MM.1S (cell line): ENCODE results near the gene FDX2.

Experiments
- DNase-seq: peaks from one replicate; pipeline ENCODE4 v3.0.0-alpha.2; 2015
- H2AFZ ChIP-seq: fragments of 300-600 bp; sonication (generic); 2 replicates; pipeline ENCODE4 v1.6.0; 2016; ENCODE audit warnings: antibody characterized with exemption, low read length
- H3F3A ChIP-seq: fragments of 300-600 bp; sonication (generic); 2 replicates; pipeline ENCODE4 v1.6.1; 2016; ENCODE audit warnings: mild to moderate bottlenecking, antibody characterized with exemption, low read length, moderate library complexity, mixed read lengths; ENCODE audit not compliant: insufficient read depth
- H3K27ac ChIP-seq: fragments of 300-600 bp; sonication (generic); 2 replicates; pipeline ENCODE4 v1.5.1; 2016; ENCODE audit warnings: mild to moderate bottlenecking, low read length
- H3K27me3 ChIP-seq: fragments of 300-600 bp; sonication (generic); replicated peaks from 2 replicates; pipeline ENCODE4 v1.6.0; 2016; ENCODE audit warnings: low read length; ENCODE audit not compliant: insufficient read depth
- H3K36me3 ChIP-seq: fragments of 300-600 bp; sonication (generic); replicated peaks from 2 replicates; pipeline ENCODE4 v1.6.1; 2016; ENCODE audit warnings: mild to moderate bottlenecking, low read length, mixed read lengths; ENCODE audit not compliant: insufficient read depth
- H3K4me1 ChIP-seq: fragments of 300-600 bp; sonication (generic); 2 replicates; pipeline ENCODE4 v1.6.1; 2016; ENCODE audit warnings: low read length, mixed read lengths
- H3K4me2 ChIP-seq: fragments of 300-600 bp; sonication (generic); 2 replicates; pipeline ENCODE4 v1.6.0; 2016; ENCODE audit warnings: low read depth, low read length
- H3K4me3 ChIP-seq: fragments of 300-600 bp; sonication (generic); 2 replicates; pipeline ENCODE4 v1.5.1; 2016; ENCODE audit warnings: low read length, mixed read lengths
- H3K79me2 ChIP-seq: fragments of 300-600 bp; sonication (generic); 2 replicates; pipeline ENCODE4 v1.6.1; 2016; ENCODE audit warnings: mixed run types, low read length, mixed read lengths
- H3K9ac ChIP-seq: fragments of 300-600 bp; sonication (generic); 2 replicates; pipeline ENCODE4 v1.6.1; 2016; ENCODE audit warnings: low read length, mixed read lengths
- H3K9me2 ChIP-seq: fragments of 300-600 bp; sonication (generic); replicated peaks from 2 replicates; pipeline ENCODE4 v1.6.1; 2016; ENCODE audit warnings: mild to moderate bottlenecking, low read length, mixed read lengths; ENCODE audit not compliant: insufficient read depth
- H3K9me3 ChIP-seq: fragments of 300-600 bp; sonication (generic); replicated peaks from 2 replicates; pipeline ENCODE4 v1.6.1; 2016; ENCODE audit warnings: mild to moderate bottlenecking, low read length, mixed read lengths; ENCODE audit not compliant: insufficient read depth
- H4K20me1 ChIP-seq: fragments of 300-600 bp; sonication (generic); 2 replicates; pipeline ENCODE4 v1.6.1; 2016; ENCODE audit warnings: mild to moderate bottlenecking, low read length, moderate library complexity, mixed read lengths; ENCODE audit not compliant: insufficient read depth
- EZH2 ChIP-seq: fragments of 300-600 bp; sonication (generic); optimal IDR thresholded peaks from 2 replicates; pipeline ENCODE3; 2017; ENCODE audit warnings: low read depth, mild to moderate bottlenecking, antibody characterized with exemption, low read length, mixed read lengths
- EZH2phosphoT487 ChIP-seq: fragments of 300-600 bp; sonication (generic); IDR thresholded peaks from 2 replicates; pipeline ENCODE4 v1.6.1; 2018; ENCODE audit warnings: antibody characterized with exemption, low read length
- TF ChIP-seq, protein P1 (sequence below): fragments of 300-600 bp; sonication (generic); IDR thresholded peaks from 2 replicates; pipeline ENCODE4 v1.5.1; 2016; ENCODE audit warnings: antibody characterized with exemption, low read length, mixed read lengths

Gene FDX2

DNA sequence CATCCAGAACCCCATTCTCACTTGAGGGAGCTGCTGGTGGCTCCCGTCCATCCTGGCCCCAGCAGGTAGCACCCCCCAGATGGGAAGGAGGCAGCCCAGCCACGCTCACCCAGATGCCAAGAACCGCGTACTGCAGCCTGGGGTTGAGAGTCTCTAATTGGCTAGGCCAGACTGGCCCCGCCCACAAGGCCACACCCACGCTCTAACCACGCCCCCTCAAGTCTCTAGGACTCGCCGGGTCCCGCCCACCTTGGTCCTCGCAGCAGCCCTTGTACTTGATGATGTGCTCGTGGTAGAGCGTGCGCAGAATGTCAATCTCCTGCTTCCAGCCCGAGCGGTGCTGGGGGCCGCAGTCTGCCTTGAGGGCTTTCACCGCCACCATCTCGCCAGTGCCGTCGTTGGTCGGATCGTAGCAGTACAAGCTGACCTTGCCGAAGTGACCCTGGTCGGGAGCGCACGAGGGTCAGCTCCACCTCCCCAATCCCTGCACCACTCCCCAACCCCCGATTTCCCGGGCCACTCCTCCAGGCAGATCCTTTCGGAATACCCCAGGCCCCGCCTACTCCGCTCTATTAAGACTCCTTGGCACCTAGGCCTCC, 38.1 kb upstream of the FDX2 start:
- no peak overlapping the region for H3K4me2 ChIP-seq
- no peak overlapping the region for H3K27ac ChIP-seq
- H3K9me2 ChIP-seq = no peaks in the 10 kb centered on the region
- H3K4me3 ChIP-seq = no peak overlapping the region
- H3K4me1 ChIP-seq = no peaks in the 10 kb centered on the region
- no peaks in the 10 kb centered on the region for H3K9me3 ChIP-seq
- DNase-seq = no peak
- 0 out of 2 replicates have a peak, but pooled peaks cover 3% of the 10 kb centered on the region for H3F3A ChIP-seq
- H3K9ac ChIP-seq = no peak overlapping the region
- 0 out of 2 replicates have a peak, but pooled peaks cover 2% of the 10 kb centered on the region for H3K36me3 ChIP-seq
- H4K20me1 ChIP-seq = no peaks in the 10 kb centered on the region
- no peaks in the 10 kb centered on the region for H3K79me2 ChIP-seq
- TF ChIP-seq EZH2phosphoT487 (no peak), EZH2 (no peak)
- TF ChIP-seq, protein P1, sequence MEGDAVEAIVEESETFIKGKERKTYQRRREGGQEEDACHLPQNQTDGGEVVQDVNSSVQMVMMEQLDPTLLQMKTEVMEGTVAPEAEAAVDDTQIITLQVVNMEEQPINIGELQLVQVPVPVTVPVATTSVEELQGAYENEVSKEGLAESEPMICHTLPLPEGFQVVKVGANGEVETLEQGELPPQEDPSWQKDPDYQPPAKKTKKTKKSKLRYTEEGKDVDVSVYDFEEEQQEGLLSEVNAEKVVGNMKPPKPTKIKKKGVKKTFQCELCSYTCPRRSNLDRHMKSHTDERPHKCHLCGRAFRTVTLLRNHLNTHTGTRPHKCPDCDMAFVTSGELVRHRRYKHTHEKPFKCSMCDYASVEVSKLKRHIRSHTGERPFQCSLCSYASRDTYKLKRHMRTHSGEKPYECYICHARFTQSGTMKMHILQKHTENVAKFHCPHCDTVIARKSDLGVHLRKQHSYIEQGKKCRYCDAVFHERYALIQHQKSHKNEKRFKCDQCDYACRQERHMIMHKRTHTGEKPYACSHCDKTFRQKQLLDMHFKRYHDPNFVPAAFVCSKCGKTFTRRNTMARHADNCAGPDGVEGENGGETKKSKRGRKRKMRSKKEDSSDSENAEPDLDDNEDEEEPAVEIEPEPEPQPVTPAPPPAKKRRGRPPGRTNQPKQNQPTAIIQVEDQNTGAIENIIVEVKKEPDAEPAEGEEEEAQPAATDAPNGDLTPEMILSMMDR = no peak
- H3K27me3 ChIP-seq = no peaks in the 10 kb centered on the region
- no peak overlapping the region for H2AFZ ChIP-seq

DNA sequence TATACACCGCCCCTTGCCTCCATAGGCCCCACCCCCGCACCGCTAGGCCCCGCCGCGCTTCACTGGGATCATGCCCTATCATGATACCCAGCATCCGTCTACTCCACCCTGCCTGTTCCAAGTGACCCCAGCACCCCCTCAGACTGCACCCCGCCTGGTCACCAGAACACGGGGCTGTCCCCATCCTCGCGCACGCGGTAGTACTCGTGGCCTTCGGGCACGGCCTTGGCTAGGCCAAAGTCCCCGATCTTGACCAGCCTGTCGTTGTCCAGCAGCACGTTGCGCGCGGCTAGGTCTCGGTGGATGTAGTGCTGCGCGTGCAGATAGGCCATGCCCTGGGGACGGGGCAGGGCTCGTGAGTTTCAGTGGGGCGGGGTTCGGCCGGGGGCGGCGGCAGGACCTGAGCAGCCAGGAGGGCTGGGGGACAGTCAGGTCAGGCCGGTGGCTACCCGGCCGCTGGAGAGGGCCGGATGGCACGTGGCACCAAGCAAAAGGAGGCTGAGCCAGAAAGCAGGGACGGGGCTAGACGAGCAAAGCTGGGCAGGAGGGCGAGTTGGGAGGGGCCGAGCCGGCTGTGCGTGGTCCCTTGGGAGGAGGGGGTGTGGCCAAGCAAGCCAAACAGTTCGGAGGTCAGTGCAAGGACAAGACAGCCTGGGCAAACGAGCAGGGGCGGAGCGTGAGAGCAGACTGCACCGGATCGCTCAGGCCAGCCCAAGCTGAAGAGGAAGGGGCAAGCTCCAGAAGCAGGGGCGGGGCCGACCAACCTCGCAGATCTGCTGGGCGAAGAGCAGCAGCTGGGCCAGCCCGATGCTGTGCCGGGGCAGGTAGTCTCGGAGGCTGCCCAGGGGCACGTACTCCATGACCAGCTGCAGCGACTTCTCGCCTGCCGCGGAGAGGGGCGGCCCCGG, 37.2 kb upstream of the FDX2 start:
- Histone ChIP-seq H3K79me2 (no peaks in the 10 kb centered on the region), H3K9me2 (no peaks in the 10 kb centered on the region), H3K4me1 (no peaks in the 10 kb centered on the region), H3K9me3 (no peaks in the 10 kb centered on the region), H3K4me3 (no peak overlapping the region), H3K9ac (no peak overlapping the region), H2AFZ (no peak overlapping the region), H3K4me2 (no peak overlapping the region), H3F3A (0 out of 2 replicates have a peak, but pooled peaks cover 3% of the 10 kb centered on the region), H3K27me3 (no peaks in the 10 kb centered on the region), H3K36me3 (0 out of 2 replicates have a peak, but pooled peaks cover 2% of the 10 kb centered on the region), H3K27ac (no peak overlapping the region), H4K20me1 (no peaks in the 10 kb centered on the region)
- no peak for TF ChIP-seq EZH2
- TF ChIP-seq, protein P1 = no peak
- TF ChIP-seq EZH2phosphoT487 = no peak
- DNase-seq = no peak

DNA sequence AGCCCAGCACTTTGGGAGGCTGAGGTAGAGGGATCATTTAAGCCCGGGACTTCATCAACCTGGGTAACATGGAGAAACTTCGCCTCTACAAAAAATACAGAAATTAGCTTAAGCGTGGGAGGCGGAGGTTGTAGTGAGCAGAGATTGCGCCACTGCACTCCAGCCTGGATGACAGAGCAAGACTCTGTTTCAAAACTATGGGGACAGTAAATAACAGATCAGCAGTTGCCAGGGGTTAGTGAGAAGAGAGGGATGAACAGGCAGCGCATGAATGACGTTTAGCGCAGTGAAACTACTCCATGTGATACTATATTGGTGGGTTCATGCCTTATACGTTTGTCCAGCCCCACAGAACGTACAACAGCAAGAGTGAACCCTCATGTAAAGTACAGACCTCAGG, 30.7 kb upstream of the FDX2 start:
- H3K27ac ChIP-seq = no peak overlapping the region
- H2AFZ ChIP-seq = no peak overlapping the region
- no peaks in the 10 kb centered on the region for H3K79me2 ChIP-seq
- H4K20me1 ChIP-seq = no peaks in the 10 kb centered on the region
- H3K36me3 ChIP-seq = no peaks in the 10 kb centered on the region
- TF ChIP-seq EZH2phosphoT487 (no peak), EZH2 (no peak)
- TF ChIP-seq, protein P1 = no peak
- no peak overlapping the region for H3K9ac ChIP-seq
- H3K4me2 ChIP-seq = no peak overlapping the region
- no peaks in the 10 kb centered on the region for H3K4me1 ChIP-seq
- H3K9me2 ChIP-seq = no peaks in the 10 kb centered on the region
- no peak overlapping the region for H3K4me3 ChIP-seq
- no peaks in the 10 kb centered on the region for H3K27me3 ChIP-seq
- no peak for DNase-seq
- no peaks in the 10 kb centered on the region for H3K9me3 ChIP-seq
- H3F3A ChIP-seq = no peaks in the 10 kb centered on the region
